ENCODE results near the gene ISOC1. TPM values are rescaled to one million over a fixed set of nuclear protein-coding genes. Genes with fewer than 3 reads are reported as not detected.

ISOC1 gene
- total RNA-seq, 2 donors from 2014 or later = 48.5 to 56.7 TPM

GRCh38 chr5:129133553-129133952, 39.0 kb downstream of the ISOC1 start:
- Histone ChIP-seq H3K27me3 (ENCODE audit: control insufficient read depth, insufficient read depth, low read length, poor library complexity, severe bottlenecking) (no peaks in the 10 kb centered on the region), H3K9ac (ENCODE audit: extremely low read depth, low read length, poor library complexity, severe bottlenecking) (no peak overlapping the region), H3K9me3 (ENCODE audit: control insufficient read depth, low read length) (no peaks in the 10 kb centered on the region), H3K4me1 (ENCODE audit: control insufficient read depth, insufficient read depth, low read length) (no peaks in the 10 kb centered on the region), H3K4me3 (ENCODE audit: low read length) (no peak overlapping the region), H3K36me3 (ENCODE audit: control insufficient read depth, insufficient read depth, low read length) (no peaks in the 10 kb centered on the region), H3K27ac (ENCODE audit: low read depth, low read length) (no peak overlapping the region)
- DNase-seq = no peak
- Mint-ChIP-seq H3K27me3 (ENCODE audit: insufficient read depth) (no peaks in the 10 kb centered on the region), H3K36me3 (ENCODE audit: low read depth) (no peaks in the 10 kb centered on the region), H3K4me3 (no peak overlapping the region), H3K9me3 (no peaks in the 10 kb centered on the region), H3K27ac (no peak overlapping the region), H3K4me1 (no peaks in the 10 kb centered on the region)
- 87 to 100% methylated on average over 1 of the region's 1 CpG for WGBS, 2 experiments (ENCODE audit: insufficient coverage in 1 of 2, insufficient read length in 1 of 2)
- TF ChIP-seq, protein P1, sequence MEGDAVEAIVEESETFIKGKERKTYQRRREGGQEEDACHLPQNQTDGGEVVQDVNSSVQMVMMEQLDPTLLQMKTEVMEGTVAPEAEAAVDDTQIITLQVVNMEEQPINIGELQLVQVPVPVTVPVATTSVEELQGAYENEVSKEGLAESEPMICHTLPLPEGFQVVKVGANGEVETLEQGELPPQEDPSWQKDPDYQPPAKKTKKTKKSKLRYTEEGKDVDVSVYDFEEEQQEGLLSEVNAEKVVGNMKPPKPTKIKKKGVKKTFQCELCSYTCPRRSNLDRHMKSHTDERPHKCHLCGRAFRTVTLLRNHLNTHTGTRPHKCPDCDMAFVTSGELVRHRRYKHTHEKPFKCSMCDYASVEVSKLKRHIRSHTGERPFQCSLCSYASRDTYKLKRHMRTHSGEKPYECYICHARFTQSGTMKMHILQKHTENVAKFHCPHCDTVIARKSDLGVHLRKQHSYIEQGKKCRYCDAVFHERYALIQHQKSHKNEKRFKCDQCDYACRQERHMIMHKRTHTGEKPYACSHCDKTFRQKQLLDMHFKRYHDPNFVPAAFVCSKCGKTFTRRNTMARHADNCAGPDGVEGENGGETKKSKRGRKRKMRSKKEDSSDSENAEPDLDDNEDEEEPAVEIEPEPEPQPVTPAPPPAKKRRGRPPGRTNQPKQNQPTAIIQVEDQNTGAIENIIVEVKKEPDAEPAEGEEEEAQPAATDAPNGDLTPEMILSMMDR (conservative IDR thresholded peaks at IDR 0.05) = no peak

DNA sequence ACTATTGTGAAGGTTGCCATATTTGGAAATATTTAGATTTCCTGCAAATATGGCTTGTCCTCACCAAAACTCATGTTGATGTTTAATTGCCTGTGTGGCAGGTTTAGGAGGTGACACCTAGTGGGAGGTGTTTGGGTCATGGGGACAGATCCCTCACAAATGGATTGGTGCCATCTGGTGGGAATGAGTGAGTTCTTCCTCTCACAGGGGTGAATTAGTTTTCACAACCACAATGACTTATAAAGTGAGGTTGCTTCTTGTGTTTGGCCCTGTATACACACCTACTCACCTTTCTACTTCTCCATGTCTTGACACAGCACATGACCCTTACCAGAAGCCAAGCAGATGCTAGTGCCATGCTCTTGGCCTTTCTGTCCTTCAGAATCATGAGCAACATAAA, 41.1 kb downstream of the ISOC1 start:
- H3K36me3 Mint-ChIP-seq (ENCODE audit: low read depth) = no peaks in the 10 kb centered on the region
- no peaks in the 10 kb centered on the region for H3K27me3 ChIP-seq (ENCODE audit: control insufficient read depth, insufficient read depth, low read length, poor library complexity, severe bottlenecking)
- no peak overlapping the region for H3K9ac ChIP-seq (ENCODE audit: extremely low read depth, low read length, poor library complexity, severe bottlenecking)
- H3K27me3 Mint-ChIP-seq (ENCODE audit: insufficient read depth) = no peaks in the 10 kb centered on the region
- no peak overlapping the region for H3K27ac ChIP-seq (ENCODE audit: low read depth, low read length)
- H3K4me3 ChIP-seq (ENCODE audit: low read length) = no peak overlapping the region
- no peak overlapping the region for H3K4me3 Mint-ChIP-seq
- no peak overlapping the region for H3K27ac Mint-ChIP-seq
- H3K9me3 Mint-ChIP-seq = no peaks in the 10 kb centered on the region
- no peaks in the 10 kb centered on the region for H3K9me3 ChIP-seq (ENCODE audit: control insufficient read depth, low read length)
- no peaks in the 10 kb centered on the region for H3K4me1 ChIP-seq (ENCODE audit: control insufficient read depth, insufficient read depth, low read length)
- peak; percentile 66 for DNase-seq
- H3K36me3 ChIP-seq (ENCODE audit: control insufficient read depth, insufficient read depth, low read length) = no peaks in the 10 kb centered on the region
- TF ChIP-seq, protein P1 (conservative IDR thresholded peaks at IDR 0.05) = peak; percentile 65
- H3K4me1 Mint-ChIP-seq = no peaks in the 10 kb centered on the region

- no peak overlapping the region for H3K4me3 ChIP-seq (ENCODE audit: low read length)
- Mint-ChIP-seq H3K27ac (no peak overlapping the region), H3K4me3 (no peak overlapping the region), H3K4me1 (no peaks in the 10 kb centered on the region), H3K36me3 (ENCODE audit: low read depth) (no peaks in the 10 kb centered on the region), H3K27me3 (ENCODE audit: insufficient read depth) (no peaks in the 10 kb centered on the region), H3K9me3 (no peaks in the 10 kb centered on the region)
- TF ChIP-seq, protein P1 (conservative IDR thresholded peaks at IDR 0.05) = no peak
- H3K4me1 ChIP-seq (ENCODE audit: control insufficient read depth, insufficient read depth, low read length) = no peaks in the 10 kb centered on the region
- H3K36me3 ChIP-seq (ENCODE audit: control insufficient read depth, insufficient read depth, low read length) = no peaks in the 10 kb centered on the region
- H3K9me3 ChIP-seq (ENCODE audit: control insufficient read depth, low read length) = no peaks in the 10 kb centered on the region
- DNase-seq = no peak
- no peak overlapping the region for H3K9ac ChIP-seq (ENCODE audit: extremely low read depth, low read length, poor library complexity, severe bottlenecking)
- no peaks in the 10 kb centered on the region for H3K27me3 ChIP-seq (ENCODE audit: control insufficient read depth, insufficient read depth, low read length, poor library complexity, severe bottlenecking)
- no peak overlapping the region for H3K27ac ChIP-seq (ENCODE audit: low read depth, low read length)
Observed at GRCh38 chr5:129137637-129138036, 43.1 kb downstream of the ISOC1 start.
